ENCODE data around the gene RORC. TPM values are rescaled to one million over a fixed set of nuclear protein-coding genes. Genes with fewer than 3 reads are reported as not detected.
A peak's percentile ranks its signal among the peaks of the same experiment; 100 is the strongest.

The RORC gene
- total and polyA plus RNA-seq, 8 donors = 11.9 to 36.7 (median 23.1) TPM

- peak in 2 of 6 donors; percentile 43 to 59 for DNase-seq
- intact Hi-C loops (cut with DNase I) = no loop called here
- Histone ChIP-seq H3K9me3 (no peaks in the 10 kb centered on the region), H3K36me3 (no peaks in the 10 kb centered on the region), H3K27ac (peak overlapping the region in 1 of 4 donors; percentile 93), H3K4me3 (peak overlapping the region in 2 of 4 donors; percentile 43 to 47), H3K27me3 (no peaks in the 10 kb centered on the region), H3K4me1 (peaks cover 29 to 40% (median 40%) of the 10 kb centered on the region in 3 donors)
- TF ChIP-seq, protein P1, sequence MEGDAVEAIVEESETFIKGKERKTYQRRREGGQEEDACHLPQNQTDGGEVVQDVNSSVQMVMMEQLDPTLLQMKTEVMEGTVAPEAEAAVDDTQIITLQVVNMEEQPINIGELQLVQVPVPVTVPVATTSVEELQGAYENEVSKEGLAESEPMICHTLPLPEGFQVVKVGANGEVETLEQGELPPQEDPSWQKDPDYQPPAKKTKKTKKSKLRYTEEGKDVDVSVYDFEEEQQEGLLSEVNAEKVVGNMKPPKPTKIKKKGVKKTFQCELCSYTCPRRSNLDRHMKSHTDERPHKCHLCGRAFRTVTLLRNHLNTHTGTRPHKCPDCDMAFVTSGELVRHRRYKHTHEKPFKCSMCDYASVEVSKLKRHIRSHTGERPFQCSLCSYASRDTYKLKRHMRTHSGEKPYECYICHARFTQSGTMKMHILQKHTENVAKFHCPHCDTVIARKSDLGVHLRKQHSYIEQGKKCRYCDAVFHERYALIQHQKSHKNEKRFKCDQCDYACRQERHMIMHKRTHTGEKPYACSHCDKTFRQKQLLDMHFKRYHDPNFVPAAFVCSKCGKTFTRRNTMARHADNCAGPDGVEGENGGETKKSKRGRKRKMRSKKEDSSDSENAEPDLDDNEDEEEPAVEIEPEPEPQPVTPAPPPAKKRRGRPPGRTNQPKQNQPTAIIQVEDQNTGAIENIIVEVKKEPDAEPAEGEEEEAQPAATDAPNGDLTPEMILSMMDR (IDR thresholded peaks at IDR 0.05) = no peak
- no peak for FAIRE-seq
- no peak for ATAC-seq
- WGBS, 2 donors = 60 to 64% methylated on average over 103 to 117 of the region's 117 CpGs
Measured at GRCh38 chr1:151838222-151839081, 6.8 kb upstream of the RORC start.

- Histone ChIP-seq H3K4me3 (no peak overlapping the region), H3K27ac (peak overlapping the region; percentile 59 to 92 (median 84)), H3K27me3 (no peaks in the 10 kb centered on the region), H3K9me3 (no peaks in the 10 kb centered on the region), H3K36me3 (no peaks in the 10 kb centered on the region), H3K4me1 (peaks cover 34 to 44% (median 44%) of the 10 kb centered on the region in 3 donors)
- ATAC-seq (no peak), DNase-seq (peak in 1 of 6 donors; percentile 74), FAIRE-seq (no peak)
- WGBS, 2 donors = 54 to 55% methylated on average over 26 of the region's 26 CpGs
- intact Hi-C loops (cut with DNase I) = no loop called here
- TF ChIP-seq, protein P1 (IDR thresholded peaks at IDR 0.05) = no peak
Measured at GRCh38 chr1:151837884-151838221, 6.3 kb upstream of the RORC start.

DNA sequence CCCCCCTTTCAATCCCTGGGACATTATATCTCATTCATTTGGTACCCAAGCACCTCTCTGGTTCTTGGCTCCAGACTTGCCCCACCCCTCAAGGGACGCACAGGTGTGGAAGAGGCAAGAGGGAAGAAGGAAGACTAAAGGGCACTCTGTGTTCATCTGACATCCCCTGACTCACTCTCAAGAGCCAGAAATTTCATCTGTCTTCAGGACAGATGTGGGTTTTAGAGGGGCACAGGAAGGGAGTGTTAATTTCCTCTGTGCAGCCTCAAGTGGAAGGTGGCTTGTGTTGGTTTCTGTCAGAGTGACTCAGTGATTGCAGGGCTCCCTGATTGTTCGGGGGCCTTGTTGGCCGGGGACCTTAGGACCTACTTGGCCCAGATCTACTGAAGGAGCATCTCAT is 5.6 kb upstream of the RORC start:
- Histone ChIP-seq H3K27ac (peak overlapping the region; percentile 59 to 92 (median 84)), H3K36me3 (no peaks in the 10 kb centered on the region), H3K4me3 (no peak overlapping the region), H3K4me1 (peaks cover 38 to 46% (median 46%) of the 10 kb centered on the region in 3 donors), H3K9me3 (no peaks in the 10 kb centered on the region), H3K27me3 (no peaks in the 10 kb centered on the region)
- intact Hi-C loops (cut with DNase I) = no loop called here
- TF ChIP-seq, protein P1 (IDR thresholded peaks at IDR 0.05) = no peak
- DNase-seq (no peak), ATAC-seq (no peak), FAIRE-seq (no peak)
- 33 to 40% methylated on average over 3 of the region's 3 CpGs for WGBS, 2 donors

DNA sequence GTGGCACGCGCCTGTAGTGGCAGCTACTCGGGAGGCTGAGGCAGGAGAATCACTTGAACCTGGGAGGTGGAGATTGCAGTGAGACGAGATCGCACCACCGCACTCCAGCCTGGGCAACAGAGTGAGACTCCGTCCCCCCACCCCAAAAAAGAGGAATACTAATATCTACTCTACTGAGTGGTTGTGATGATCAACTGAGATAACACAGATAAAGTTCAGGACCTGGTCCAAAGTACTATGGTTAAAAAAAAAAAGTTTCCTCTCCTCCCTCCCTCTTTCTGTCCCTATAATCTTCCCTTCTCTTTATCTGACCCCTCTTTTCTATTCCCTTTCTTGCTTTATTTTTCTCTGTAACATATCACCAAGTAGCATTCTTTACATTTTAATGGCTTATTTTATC is 4.0 kb upstream of the RORC start:
- DNase-seq (no peak), ATAC-seq (no peak), FAIRE-seq (no peak)
- no peak overlapping the region for H3K4me3 ChIP-seq
- no peaks in the 10 kb centered on the region for H3K9me3 ChIP-seq
- H3K4me1 ChIP-seq = peaks cover 39 to 46% (median 40%) of the 10 kb centered on the region in 3 donors
- TF ChIP-seq, protein P1 (IDR thresholded peaks at IDR 0.05) = no peak
- H3K36me3 ChIP-seq = no peaks in the 10 kb centered on the region
- no peaks in the 10 kb centered on the region for H3K27me3 ChIP-seq
- 90 to 91% methylated on average over 7 of the region's 7 CpGs for WGBS, 2 donors
- intact Hi-C loops (cut with DNase I) = no loop called here
- peak overlapping the region; percentile 70 to 92 (median 82) for H3K27ac ChIP-seq

GRCh38 chr1:151834239-151834638 is 2.6 kb upstream of the RORC start:
- no peak for FAIRE-seq

More at GRCh38 chr1:151834239-151834638, 2.6 kb upstream of the RORC start:
- no peaks in the 10 kb centered on the region for H3K36me3 ChIP-seq
- H3K27ac ChIP-seq = no peak overlapping the region
- no peak overlapping the region for H3K4me3 ChIP-seq
- intact Hi-C loops (cut with DNase I) = no loop called here
- 37 to 39% methylated on average over 3 of the region's 3 CpGs for WGBS, 2 donors
- peaks cover 42 to 51% (median 44%) of the 10 kb centered on the region in 3 donors for H3K4me1 ChIP-seq
- ATAC-seq (no peak), DNase-seq (no peak)
- TF ChIP-seq, protein P1 (IDR thresholded peaks at IDR 0.05) = no peak
- no peaks in the 10 kb centered on the region for H3K27me3 ChIP-seq
- no peaks in the 10 kb centered on the region for H3K9me3 ChIP-seq

All from pancreas (tissue), 10 donors.